Activated naive CD8-positive, alpha-beta T cell treated with anti-CD3 and anti-CD28 coated beads, Interleukin-2, amount 10 ng/mL, durations not matched to agents 7 days and 5 days (primary cell): ENCODE measurements around the gene CTNNA2. TPM values are rescaled to one million over a fixed set of nuclear protein-coding genes. Genes with fewer than 3 reads are reported as not detected.

ENCODE experiments used
- ATAC-seq: fragments of 150-1000 bp; cut with Tn5 transposase; one replicate; pipeline ENCODE4 v1.10.0; 2021; ENCODE audit warnings: low read depth, moderate library complexity
- POLR2A ChIA-PET: fragments of 350-600 bp; sonication (Branson Sonifier 250); formaldehyde crosslinking; loops from one replicate; lab custom pipeline; 2021; ENCODE audit warnings: antibody characterized with exemption; lab: Charles Lee
- DNase-seq: peaks from one replicate; pipeline ENCODE4 v3.0.0; 2021
- H3K27ac Mint-ChIP-seq: one replicate; pipeline ENCODE4 v1.8.0; 2022; ENCODE audit warnings: mild to moderate bottlenecking, mixed read lengths
- H3K27me3 Mint-ChIP-seq: one replicate; pipeline ENCODE4 v1.8.0; 2022; ENCODE audit warnings: mild to moderate bottlenecking, moderate library complexity, mixed read lengths
- H3K36me3 Mint-ChIP-seq: one replicate; pipeline ENCODE4 v1.8.0; 2021; ENCODE audit warnings: mild to moderate bottlenecking, mixed read lengths
- H3K4me1 Mint-ChIP-seq: one replicate; pipeline ENCODE4 v1.8.0; 2021; ENCODE audit warnings: mixed read lengths
- H3K4me3 Mint-ChIP-seq: one replicate; pipeline ENCODE4 v1.8.0; 2022; ENCODE audit warnings: mild to moderate bottlenecking, moderate library complexity, mixed read lengths
- H3K9me3 Mint-ChIP-seq: one replicate; pipeline ENCODE4 v1.8.0; 2021; ENCODE audit warnings: mixed read lengths
- total RNA-seq, 2 experiments: library from RNA; stranded (reverse); gene quantifications; one replicate each; pipeline ENCODE4 v1.2.3, GENCODE V29; 2021

CTNNA2 gene
- total RNA-seq, 2 experiments from 2014 or later: not detected

DNA sequence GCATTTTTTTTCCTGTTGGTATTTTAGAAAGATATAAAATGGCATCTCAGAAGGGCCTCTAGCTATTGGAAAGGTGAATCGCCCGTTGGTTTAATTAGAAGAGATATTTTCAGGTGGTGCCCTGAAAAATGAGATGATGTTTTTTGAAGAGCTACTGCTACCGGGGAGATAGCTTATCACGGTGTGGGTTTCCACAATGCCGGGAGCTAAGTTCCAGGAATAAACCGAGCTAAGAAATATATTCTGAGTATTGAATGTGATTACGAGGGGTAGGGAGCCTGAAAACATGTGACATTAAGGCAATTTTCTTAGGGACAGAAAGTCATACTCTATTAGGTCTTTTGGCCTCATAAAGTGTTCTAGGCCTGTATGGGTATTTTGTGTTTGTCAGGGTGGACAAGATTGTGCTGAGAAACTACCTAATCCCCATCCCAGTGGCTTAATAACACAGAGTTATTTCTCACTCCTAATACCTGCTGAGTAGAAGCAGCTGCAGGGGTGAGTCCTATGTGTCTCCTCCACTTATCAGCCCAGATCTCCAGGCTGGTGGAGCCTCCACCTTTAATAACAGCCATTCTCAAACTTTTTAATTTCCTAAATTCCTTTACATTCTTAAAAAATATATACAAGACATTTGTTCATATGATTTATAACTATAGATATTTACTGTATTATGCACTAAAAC, 641.5 kb downstream of the CTNNA2 start:
- H3K4me1 Mint-ChIP-seq: no peaks in the 10 kb centered on the region
- DNase-seq (no peak), ATAC-seq (no peak)
- POLR2A ChIA-PET: no interaction called here
- no peak overlapping the region for H3K27ac Mint-ChIP-seq
- no peak overlapping the region for H3K4me3 Mint-ChIP-seq
- H3K36me3 Mint-ChIP-seq: no peaks in the 10 kb centered on the region
- H3K27me3 Mint-ChIP-seq: no peaks in the 10 kb centered on the region
- H3K9me3 Mint-ChIP-seq: no peaks in the 10 kb centered on the region

DNA sequence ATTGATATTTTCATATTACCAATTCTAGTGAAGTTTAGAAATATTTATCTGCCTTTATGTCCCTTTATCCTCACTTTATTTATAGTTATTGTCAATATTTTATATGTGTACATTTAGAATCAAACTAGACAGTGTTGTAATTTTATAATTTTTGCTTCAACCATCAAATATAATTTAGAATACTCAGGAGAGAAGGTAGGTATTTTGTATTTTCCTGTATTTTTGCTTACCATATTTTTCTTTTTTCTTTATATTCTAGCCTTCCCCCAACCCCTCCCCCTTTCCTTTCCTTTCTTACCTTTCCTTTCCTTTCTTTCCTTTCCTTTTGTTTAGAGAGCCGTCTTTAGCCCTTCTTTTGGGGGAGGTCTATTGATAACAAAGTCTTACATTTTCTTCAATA, 651.5 kb downstream of the CTNNA2 start:
- H3K4me1 Mint-ChIP-seq: no peaks in the 10 kb centered on the region
- POLR2A ChIA-PET: no interaction called here
- H3K27ac Mint-ChIP-seq: no peak overlapping the region
- no peak overlapping the region for H3K4me3 Mint-ChIP-seq
- peaks cover 2% of the 10 kb centered on the region for H3K9me3 Mint-ChIP-seq
- no peaks in the 10 kb centered on the region for H3K36me3 Mint-ChIP-seq
- H3K27me3 Mint-ChIP-seq: no peaks in the 10 kb centered on the region
- DNase-seq: no peak
- no peak for ATAC-seq

DNA sequence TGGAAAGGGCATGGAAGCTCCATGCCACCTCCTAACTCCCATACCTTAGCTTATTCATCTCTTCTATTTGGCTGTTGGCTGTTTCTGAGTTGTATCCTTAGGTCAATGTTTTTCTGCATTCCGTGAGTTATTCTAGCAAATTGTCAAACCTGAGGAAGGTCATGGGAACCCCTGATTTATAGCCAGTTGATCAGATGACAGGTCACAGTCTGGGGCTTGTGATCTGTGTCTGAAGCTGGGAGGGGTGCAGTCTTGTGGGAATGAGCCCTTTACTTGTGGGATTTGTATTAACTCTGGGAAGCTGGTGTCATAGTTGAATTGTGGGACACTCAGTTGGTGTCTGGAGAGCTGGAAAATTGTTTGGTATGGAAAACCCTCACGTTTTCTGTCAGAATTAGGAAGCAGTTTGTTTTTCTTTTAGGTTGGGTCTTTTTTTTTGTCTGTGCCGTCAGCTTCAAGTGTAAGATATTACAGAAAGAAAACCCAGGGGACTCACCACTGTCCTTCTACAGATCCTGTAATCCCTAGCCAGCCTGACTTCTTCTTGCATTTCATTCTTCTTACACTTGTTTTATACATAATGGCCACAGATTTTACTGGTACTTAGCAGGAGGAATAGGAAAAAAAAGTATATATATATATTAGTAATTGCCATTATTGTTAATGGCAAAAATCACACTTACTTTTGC, 653.8 kb downstream of the CTNNA2 start:
- Mint-ChIP-seq H3K27ac (no peak overlapping the region), H3K4me3 (no peak overlapping the region), H3K36me3 (no peaks in the 10 kb centered on the region), H3K4me1 (no peaks in the 10 kb centered on the region), H3K9me3 (peaks cover 2% of the 10 kb centered on the region), H3K27me3 (no peaks in the 10 kb centered on the region)
- no peak for ATAC-seq
- POLR2A ChIA-PET: no interaction called here
- no peak for DNase-seq

DNA sequence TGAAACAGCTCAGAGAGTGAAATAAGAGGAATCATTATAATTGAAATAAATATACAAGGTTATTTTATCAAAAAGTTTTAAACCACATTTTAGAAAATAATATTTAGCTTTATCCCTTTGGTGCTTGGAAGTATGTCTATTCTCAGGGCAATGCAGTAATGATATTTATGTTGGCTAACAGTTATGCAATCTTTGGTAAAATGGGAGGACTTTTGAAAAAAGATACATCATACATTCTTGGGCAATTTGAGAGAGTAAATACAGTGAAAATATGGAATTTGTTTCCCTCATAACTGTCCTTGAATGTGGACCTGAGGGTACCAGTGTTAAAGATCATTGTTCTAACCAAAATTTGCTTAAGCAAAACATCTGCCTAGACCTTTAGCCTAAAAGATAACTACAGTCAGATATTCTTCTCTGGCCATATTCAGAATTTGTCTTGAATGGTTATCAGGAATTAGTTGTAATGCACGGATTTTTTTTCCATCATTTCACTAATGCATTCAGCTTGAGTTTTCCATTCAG, 654.5 kb downstream of the CTNNA2 start:
- H3K4me3 Mint-ChIP-seq: no peak overlapping the region
- DNase-seq: no peak
- POLR2A ChIA-PET: no interaction called here

DNA sequence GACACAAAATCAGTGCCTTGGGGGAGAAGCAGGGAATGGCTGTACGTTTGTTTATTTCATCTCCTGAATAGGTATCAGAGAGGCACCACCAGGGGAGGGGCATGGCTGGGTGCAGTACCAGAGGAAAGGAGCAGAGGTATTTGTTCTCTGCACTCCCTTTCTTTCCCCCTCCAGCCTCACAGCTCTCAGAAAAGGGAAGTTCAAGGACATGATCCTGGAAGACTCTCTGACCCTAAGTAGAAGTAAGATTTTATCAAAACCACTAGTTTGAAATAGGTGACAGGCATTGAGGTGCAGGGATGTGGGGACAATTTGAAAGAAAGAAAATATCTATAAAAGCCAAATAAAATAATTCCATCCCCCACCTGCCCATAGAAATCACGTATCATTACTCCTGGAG, 655.2 kb downstream of the CTNNA2 start:
- no peak for DNase-seq
- no peak overlapping the region for H3K4me3 Mint-ChIP-seq
- POLR2A ChIA-PET: no interaction called here
- no peaks in the 10 kb centered on the region for H3K36me3 Mint-ChIP-seq
- H3K27me3 Mint-ChIP-seq: no peaks in the 10 kb centered on the region
- no peak overlapping the region for H3K27ac Mint-ChIP-seq
- peaks cover 3% of the 10 kb centered on the region for H3K9me3 Mint-ChIP-seq
- ATAC-seq: no peak
- no peaks in the 10 kb centered on the region for H3K4me1 Mint-ChIP-seq

More for the DNA sequence above, 654.5 kb downstream of the CTNNA2 start:
- ATAC-seq: no peak
- Mint-ChIP-seq H3K27me3 (no peaks in the 10 kb centered on the region), H3K9me3 (peaks cover 2% of the 10 kb centered on the region), H3K27ac (no peak overlapping the region), H3K4me1 (no peaks in the 10 kb centered on the region), H3K36me3 (no peaks in the 10 kb centered on the region)

DNA sequence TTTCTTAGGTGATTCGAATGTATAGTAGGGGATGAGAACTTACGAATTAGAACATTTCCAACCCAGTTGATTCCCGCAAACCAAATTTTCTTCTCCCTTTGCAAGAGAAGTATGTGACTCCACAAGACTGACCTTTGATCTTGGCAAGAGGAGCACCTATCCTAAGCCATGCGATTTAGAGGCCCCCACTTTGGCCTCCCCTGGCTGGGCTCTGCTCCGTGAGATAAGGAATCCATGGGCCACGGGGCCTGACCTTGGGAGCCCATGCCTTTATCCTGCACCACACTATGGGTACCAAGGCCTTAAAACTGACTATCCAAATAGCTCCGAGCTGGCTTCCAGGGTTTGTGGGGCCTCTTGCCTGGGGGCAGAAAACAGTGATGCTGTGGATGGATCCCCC, 656.0 kb downstream of the CTNNA2 start:
- H3K9me3 Mint-ChIP-seq: peaks cover 5% of the 10 kb centered on the region
- H3K36me3 Mint-ChIP-seq: no peaks in the 10 kb centered on the region
- no peaks in the 10 kb centered on the region for H3K27me3 Mint-ChIP-seq
- POLR2A ChIA-PET: no interaction called here
- H3K4me1 Mint-ChIP-seq: no peaks in the 10 kb centered on the region
- H3K27ac Mint-ChIP-seq: no peak overlapping the region
- DNase-seq (no peak), ATAC-seq (no peak)
- no peak overlapping the region for H3K4me3 Mint-ChIP-seq

DNA sequence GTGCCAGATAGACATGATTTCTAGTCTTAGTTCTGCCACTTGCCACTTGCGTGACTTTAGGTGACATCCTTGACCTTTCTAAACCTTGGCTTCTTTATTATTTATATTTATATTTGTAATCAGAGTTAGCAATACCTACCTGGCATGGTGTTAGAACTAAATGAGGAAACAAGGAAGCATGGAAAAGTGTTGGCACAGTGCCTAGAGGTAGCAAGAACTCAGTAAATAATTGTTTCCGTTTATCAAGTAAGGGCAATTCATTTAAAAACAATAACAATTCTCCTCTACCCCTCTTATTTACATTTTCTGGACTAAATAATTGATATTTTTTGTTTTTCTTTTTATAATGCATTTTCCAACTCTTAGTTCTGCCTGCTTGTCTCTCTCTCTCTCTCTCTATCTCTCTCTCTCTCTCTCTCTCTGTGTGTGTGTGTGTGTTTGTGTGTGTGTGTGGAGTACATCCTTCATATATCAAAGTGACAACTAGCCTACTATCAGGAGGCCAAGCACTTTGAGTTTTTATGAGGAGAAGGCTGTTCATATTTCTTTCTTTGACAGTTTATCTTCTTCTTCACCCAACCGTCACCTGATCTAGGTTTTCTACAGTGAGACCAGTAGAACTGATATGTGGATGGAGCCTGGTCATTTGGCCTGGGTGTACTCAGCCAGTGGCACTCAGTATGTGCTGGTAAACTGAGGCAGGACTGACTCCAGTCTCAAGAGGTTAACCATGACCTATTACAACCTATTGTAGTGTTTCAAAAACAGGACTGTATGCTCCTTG, 657.2 kb downstream of the CTNNA2 start:
- ATAC-seq (no peak), DNase-seq (no peak)
- Mint-ChIP-seq H3K9me3 (peaks cover 5% of the 10 kb centered on the region), H3K27me3 (no peaks in the 10 kb centered on the region), H3K27ac (no peak overlapping the region), H3K4me1 (no peaks in the 10 kb centered on the region), H3K36me3 (no peaks in the 10 kb centered on the region), H3K4me3 (no peak overlapping the region)
- POLR2A ChIA-PET: no interaction called here

DNA sequence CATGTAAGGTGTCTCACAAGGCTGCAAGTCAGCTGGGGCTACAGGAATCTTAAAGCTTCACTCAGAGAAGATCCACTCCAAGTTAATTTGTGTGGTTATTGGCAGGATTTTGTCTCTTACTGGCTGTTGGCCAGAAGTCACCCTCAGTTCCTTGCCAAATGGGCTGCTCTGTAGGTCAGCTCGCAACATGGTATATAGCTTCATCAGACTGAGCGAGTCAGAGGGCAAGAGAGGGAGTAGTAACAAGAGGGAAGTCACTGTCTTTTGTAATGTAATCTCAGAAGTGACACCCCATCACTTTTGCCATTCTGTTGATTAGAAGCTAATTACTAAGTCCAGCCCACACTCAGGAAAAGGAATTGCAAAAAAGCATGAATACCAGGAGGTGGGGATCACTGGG, 672.2 kb downstream of the CTNNA2 start:
- ATAC-seq: no peak
- POLR2A ChIA-PET: no interaction called here
- peaks cover 2% of the 10 kb centered on the region for H3K9me3 Mint-ChIP-seq
- H3K27ac Mint-ChIP-seq: no peak overlapping the region
- H3K4me3 Mint-ChIP-seq: no peak overlapping the region
- DNase-seq: no peak
- no peaks in the 10 kb centered on the region for H3K27me3 Mint-ChIP-seq
- H3K4me1 Mint-ChIP-seq: no peaks in the 10 kb centered on the region
- no peaks in the 10 kb centered on the region for H3K36me3 Mint-ChIP-seq

DNA sequence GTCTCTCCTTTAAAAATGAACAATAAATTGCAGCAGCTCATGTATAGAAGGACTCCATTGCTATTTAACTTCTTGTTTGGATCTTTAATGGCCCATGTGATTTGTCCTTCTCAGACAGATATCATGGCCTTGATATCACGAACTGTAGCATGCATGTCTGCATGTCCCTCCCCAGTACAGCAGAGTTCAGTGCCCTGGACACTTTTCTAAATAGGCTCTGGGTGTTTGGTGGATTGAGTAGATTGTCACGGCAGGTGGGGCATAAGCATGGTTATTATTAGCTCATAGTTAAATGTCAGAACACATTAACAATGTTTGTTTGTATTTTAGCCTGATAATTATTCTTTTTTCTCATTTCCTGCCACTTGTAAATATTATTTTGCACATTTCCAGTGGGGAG, 673.4 kb downstream of the CTNNA2 start:
- Mint-ChIP-seq H3K27me3 (no peaks in the 10 kb centered on the region), H3K4me1 (no peaks in the 10 kb centered on the region), H3K4me3 (no peak overlapping the region), H3K36me3 (no peaks in the 10 kb centered on the region), H3K9me3 (peaks cover 2% of the 10 kb centered on the region), H3K27ac (no peak overlapping the region)
- DNase-seq (no peak), ATAC-seq (no peak)
- POLR2A ChIA-PET: no interaction called here

DNA sequence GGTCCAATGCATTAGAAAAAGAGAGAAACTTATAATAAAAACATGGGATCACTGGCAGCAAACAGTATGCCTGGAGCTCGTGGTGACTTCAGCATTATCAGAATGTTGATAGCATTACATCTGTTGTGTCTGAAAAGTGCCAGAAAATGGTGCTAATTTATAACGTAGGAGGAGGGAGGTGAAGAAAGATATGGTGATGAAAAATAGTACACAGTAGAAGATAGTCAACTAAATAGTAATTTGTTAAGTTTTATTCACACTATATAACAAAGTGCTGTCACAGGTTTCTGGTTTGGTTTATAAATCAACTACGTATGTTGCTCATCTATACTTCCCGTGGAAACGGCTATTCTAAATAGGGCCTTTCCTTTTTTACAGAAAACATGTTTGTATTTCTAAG, 674.3 kb downstream of the CTNNA2 start:
- ATAC-seq: no peak
- Mint-ChIP-seq H3K9me3 (no peaks in the 10 kb centered on the region), H3K36me3 (no peaks in the 10 kb centered on the region), H3K27ac (no peak overlapping the region), H3K4me1 (no peaks in the 10 kb centered on the region), H3K4me3 (no peak overlapping the region), H3K27me3 (no peaks in the 10 kb centered on the region)
- DNase-seq: no peak
- POLR2A ChIA-PET: no interaction called here

DNA sequence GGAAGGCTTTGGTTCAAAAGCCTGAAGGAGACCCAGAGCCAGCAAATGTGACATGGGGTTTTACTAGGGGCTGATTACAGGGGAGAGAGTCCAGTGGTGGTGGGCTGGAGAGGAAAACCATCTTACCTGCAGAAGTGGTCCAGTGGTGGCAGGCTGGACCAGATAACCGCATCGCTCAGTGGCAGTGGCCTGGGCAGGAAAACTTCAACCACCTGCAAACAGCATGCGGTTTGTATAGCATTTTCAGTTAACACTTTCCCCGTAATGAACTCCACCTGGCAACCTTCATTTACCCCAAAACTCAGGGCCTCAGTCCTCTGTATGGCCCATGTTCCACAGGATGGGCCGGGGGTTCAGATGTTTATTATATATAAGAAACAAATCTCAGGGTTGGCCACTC, 677.3 kb downstream of the CTNNA2 start:
- Mint-ChIP-seq H3K4me1 (no peaks in the 10 kb centered on the region), H3K4me3 (no peak overlapping the region), H3K9me3 (no peaks in the 10 kb centered on the region), H3K36me3 (no peaks in the 10 kb centered on the region), H3K27me3 (no peaks in the 10 kb centered on the region), H3K27ac (no peak overlapping the region)
- POLR2A ChIA-PET: no interaction called here
- no peak for ATAC-seq
- DNase-seq: no peak

DNA sequence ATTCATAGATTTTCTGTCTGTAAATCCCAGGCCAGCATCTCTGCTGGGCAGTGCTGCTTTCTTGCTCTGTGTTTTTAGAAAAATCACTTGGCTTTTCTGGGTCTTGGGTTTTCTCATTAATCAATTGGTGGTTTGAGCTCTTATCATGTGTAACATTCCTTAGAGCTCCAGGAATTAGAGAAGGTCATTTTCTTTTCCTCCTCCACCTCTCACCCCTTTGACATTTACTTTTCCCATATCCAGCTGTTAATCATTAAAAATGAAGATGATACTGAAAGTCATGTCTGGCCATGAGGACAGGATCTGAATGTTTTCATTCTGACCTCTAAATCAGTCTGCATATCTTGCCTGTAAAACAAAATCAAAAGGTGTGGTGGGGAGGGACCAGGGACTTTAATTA, 680.7 kb downstream of the CTNNA2 start:
- POLR2A ChIA-PET: no interaction called here
- no peaks in the 10 kb centered on the region for H3K36me3 Mint-ChIP-seq
- DNase-seq (no peak), ATAC-seq (no peak)
- no peaks in the 10 kb centered on the region for H3K27me3 Mint-ChIP-seq
- no peaks in the 10 kb centered on the region for H3K4me1 Mint-ChIP-seq
- H3K27ac Mint-ChIP-seq: no peak overlapping the region
- H3K4me3 Mint-ChIP-seq: no peak overlapping the region
- no peaks in the 10 kb centered on the region for H3K9me3 Mint-ChIP-seq

DNA sequence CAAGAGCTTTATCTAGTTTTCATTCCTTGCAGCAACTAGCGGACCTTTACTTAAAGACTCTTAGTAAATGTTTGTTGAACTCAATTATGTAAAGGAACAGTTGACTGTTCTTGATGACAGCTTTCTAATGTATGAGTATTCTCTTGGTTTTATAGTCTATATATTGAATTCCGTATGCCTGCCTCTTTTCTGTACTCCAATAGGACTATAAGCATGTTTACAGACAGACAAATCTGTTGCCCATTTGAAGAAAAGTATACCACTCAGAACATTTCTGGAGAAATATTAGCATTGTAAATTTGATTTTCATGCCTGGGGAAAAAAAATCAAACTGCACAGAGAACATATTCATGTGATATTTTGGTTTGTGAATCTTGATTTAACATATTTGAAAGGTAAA, 682.2 kb downstream of the CTNNA2 start:
- H3K27ac Mint-ChIP-seq: no peak overlapping the region
- H3K27me3 Mint-ChIP-seq: no peaks in the 10 kb centered on the region
- DNase-seq: no peak
- H3K4me3 Mint-ChIP-seq: no peak overlapping the region
- H3K36me3 Mint-ChIP-seq: no peaks in the 10 kb centered on the region
- H3K4me1 Mint-ChIP-seq: no peaks in the 10 kb centered on the region
- no peaks in the 10 kb centered on the region for H3K9me3 Mint-ChIP-seq
- POLR2A ChIA-PET: no interaction called here
- no peak for ATAC-seq

DNA sequence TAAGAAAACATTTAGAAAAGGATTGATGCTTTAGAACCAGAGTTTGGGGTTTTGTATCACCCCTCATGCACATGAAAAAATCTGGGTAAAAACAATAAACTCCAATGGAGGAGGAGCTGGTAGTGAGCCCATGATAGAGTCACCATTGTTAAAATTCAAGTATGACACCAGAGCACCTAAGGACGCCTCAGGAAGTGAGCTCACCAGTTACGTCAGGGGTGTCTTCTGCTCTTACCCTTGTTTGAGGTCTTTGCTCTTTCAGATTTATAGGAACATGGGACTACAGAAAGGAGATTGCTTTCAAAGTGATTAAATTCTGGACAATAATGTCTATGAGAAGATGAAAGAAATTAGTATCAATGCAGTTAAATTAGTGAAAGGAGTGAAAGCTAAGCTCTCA, 685.2 kb downstream of the CTNNA2 start:
- POLR2A ChIA-PET: no interaction called here
- Mint-ChIP-seq H3K27ac (no peak overlapping the region), H3K4me3 (no peak overlapping the region), H3K4me1 (no peaks in the 10 kb centered on the region), H3K9me3 (peaks cover 4% of the 10 kb centered on the region), H3K27me3 (no peaks in the 10 kb centered on the region), H3K36me3 (no peaks in the 10 kb centered on the region)
- DNase-seq (no peak), ATAC-seq (no peak)
